H1 (cell line): Measurements from ENCODE around the gene CEP128. TPM values are rescaled to one million over a fixed set of nuclear protein-coding genes. Genes with fewer than 3 reads are reported as not detected.

Experiments
- CTCF ChIA-PET: fragments of 300-600 bp; sonication (Branson Sonifier 250); formaldehyde crosslinking; loops from one replicate; lab custom pipeline; 2021; ENCODE audit not compliant: partially characterized antibody; lab: Charles Lee
- POLR2A ChIA-PET: fragments of 300-600 bp; sonication (Branson Sonifier 250); formaldehyde crosslinking; loops from one replicate; lab custom pipeline; 2021; ENCODE audit warnings: inconsistent platforms; ENCODE audit not compliant: partially characterized antibody; lab: Charles Lee
- DNase-seq, 2 experiments: peaks; one replicate each; pipeline versions ENCODE4 v3.0.0 to v3.0.0-alpha.2; 2010 to 2022; ENCODE audit warnings: low spot score in 2 of 2, low read depth in 1 of 2, mixed read lengths in 1 of 2
- FAIRE-seq: peaks from 2 replicates; lab custom pipeline; 2011; peaks lifted over from hg19 to GRCh38; lab: Jason Lieb, UNC
- H2AFZ ChIP-seq: 2 replicates; pipeline ENCODE4 v1.8.1; 2012; ENCODE audit warnings: low read length, inconsistent platforms
- H2AK5ac ChIP-seq: 2 replicates; pipeline ENCODE4 v1.6.1; 2013; ENCODE audit warnings: low read depth, low read length
- H2BK120ac ChIP-seq: replicated peaks from 2 replicates; pipeline ENCODE3; 2013; ENCODE audit warnings: low read depth, low read length, inconsistent platforms
- H2BK12ac ChIP-seq: 2 replicates; pipeline ENCODE4 v1.6.1; 2013; ENCODE audit warnings: low read depth, low read length
- H2BK15ac ChIP-seq: 2 replicates; pipeline ENCODE4 v1.6.1; 2013; ENCODE audit warnings: low read length
- H2BK20ac ChIP-seq: 2 replicates; pipeline ENCODE4 v1.6.1; 2013; ENCODE audit warnings: low read length
- H2BK5ac ChIP-seq: 2 replicates; pipeline ENCODE4 v1.6.1; 2013; ENCODE audit warnings: low read depth, low read length
- H3K14ac ChIP-seq: 2 replicates; pipeline ENCODE4 v1.6.1; 2013; ENCODE audit warnings: inconsistent platforms; ENCODE audit not compliant: insufficient read length
- H3K18ac ChIP-seq: 2 replicates; pipeline ENCODE4 v1.6.1; 2013; ENCODE audit warnings: low read length; ENCODE audit errors: extremely low read depth
- H3K23ac ChIP-seq: 2 replicates; pipeline ENCODE4 v1.6.1; 2013; ENCODE audit warnings: inconsistent platforms; ENCODE audit not compliant: insufficient read length
- H3K23me2 ChIP-seq: 2 replicates; pipeline ENCODE4 v1.6.1; 2013; ENCODE audit warnings: low read depth, low read length
- H3K27ac ChIP-seq: 2 replicates; pipeline ENCODE4 v1.6.1; 2011; ENCODE audit warnings: low read depth, low read length, inconsistent platforms
- H3K27me3 ChIP-seq, 4 experiments: replicated peaks in 1 of 4; 1 replicate in 1 of 4; 2 replicates in 3 of 4; pipeline versions ENCODE4 v1.6.1 to v1.8.1; 2011 to 2013; ENCODE audit warnings: low read length in 3 of 4, mild to moderate bottlenecking in 3 of 4, inconsistent platforms in 2 of 4, mixed read lengths in 2 of 4, moderate library complexity in 1 of 4; ENCODE audit not compliant: control insufficient read depth in 3 of 4, insufficient read depth in 3 of 4; ENCODE audit errors: extremely low read depth in 1 of 4
- H3K36me3 ChIP-seq, 4 experiments: 2 replicates each; pipeline versions ENCODE4 v1.6.1 to v1.8.1; 2011 to 2013; ENCODE audit warnings: mild to moderate bottlenecking in 4 of 4, low read length in 3 of 4, moderate library complexity in 2 of 4, control low read depth in 1 of 4, inconsistent platforms in 1 of 4; ENCODE audit not compliant: insufficient read depth in 4 of 4, control insufficient read depth in 2 of 4
- H3K4ac ChIP-seq: replicated peaks from 2 replicates; pipeline ENCODE3; 2013; ENCODE audit warnings: low read length, low read depth, mixed read lengths, inconsistent platforms; ENCODE audit not compliant: insufficient read length
- H3K4me1 ChIP-seq, 4 experiments: replicated peaks in 1 of 4; 1 replicate in 1 of 4; 2 replicates in 3 of 4; pipeline versions ENCODE4 v1.6.1 to v1.8.1; 2011 to 2013; ENCODE audit warnings: low read length in 3 of 4, inconsistent platforms in 2 of 4, mixed read lengths in 1 of 4; ENCODE audit not compliant: insufficient read depth in 4 of 4, control insufficient read depth in 3 of 4
- H3K4me2 ChIP-seq, 2 experiments: 2 replicates each; pipeline versions ENCODE4 v1.6.1 to v1.8.1; 2011 to 2013; ENCODE audit warnings: low read depth in 2 of 2, low read length in 2 of 2, control low read depth in 1 of 2, inconsistent platforms in 1 of 2, mild to moderate bottlenecking in 1 of 2; ENCODE audit not compliant: insufficient read depth in 1 of 2
- H3K4me3 ChIP-seq, 4 experiments: fragments of 200-600, 300-600 bp in 1 of 4; sonication (generic), shearing (Covaris generic), sonication (Bioruptor Twin) in 1 of 4; 2 replicates each; pipeline versions ENCODE4 v1.5.1 to v1.8.1; 2011 to 2016; ENCODE audit warnings: low read length in 4 of 4, low read depth in 3 of 4, control low read depth in 2 of 4, inconsistent platforms in 2 of 4, mild to moderate bottlenecking in 2 of 4, mixed read lengths in 1 of 4, moderate library complexity in 1 of 4; ENCODE audit not compliant: insufficient read depth in 2 of 4; ENCODE audit errors: extremely low read depth in 1 of 4
- H3K56ac ChIP-seq: replicated peaks from 2 replicates; pipeline ENCODE3; 2013; ENCODE audit warnings: low read depth, mild to moderate bottlenecking, mixed read lengths, low read length, inconsistent platforms; ENCODE audit not compliant: insufficient read length
- H3K79me1 ChIP-seq: 2 replicates; pipeline ENCODE4 v1.6.1; 2013; ENCODE audit warnings: low read depth, low read length, control low read depth
- H3K79me2 ChIP-seq, 2 experiments: 2 replicates each; pipeline versions ENCODE4 v1.6.1 to v1.8.1; 2012 to 2013; ENCODE audit warnings: low read length in 2 of 2, mild to moderate bottlenecking in 2 of 2, inconsistent platforms in 1 of 2; ENCODE audit not compliant: insufficient read depth in 2 of 2, control insufficient read depth in 1 of 2
- H3K9ac ChIP-seq, 4 experiments: replicated peaks in 1 of 4; 1 replicate in 1 of 4; 2 replicates in 3 of 4; pipeline versions ENCODE4 v1.6.1 to v1.8.1; 2011 to 2013; ENCODE audit warnings: low read depth in 3 of 4, low read length in 3 of 4, control low read depth in 2 of 4, mild to moderate bottlenecking in 2 of 4, moderate library complexity in 2 of 4, inconsistent platforms in 1 of 4; ENCODE audit errors: extremely low read depth in 1 of 4
- H3K9me3 ChIP-seq, 2 experiments: 2 replicates each; pipeline versions ENCODE4 v1.6.1 to v1.8.1; 2012 to 2013; ENCODE audit warnings: mild to moderate bottlenecking in 2 of 2, moderate library complexity in 2 of 2, control low read depth in 1 of 2, inconsistent platforms in 1 of 2, low read depth in 1 of 2, low read length in 1 of 2, mixed read lengths in 1 of 2; ENCODE audit not compliant: insufficient read depth in 2 of 2
- H4K20me1 ChIP-seq, 2 experiments: replicated peaks in 1 of 2; 2 replicates each; pipeline versions ENCODE3 to v1.8.1; 2011 to 2013; ENCODE audit warnings: inconsistent platforms in 2 of 2, low read length in 2 of 2, mild to moderate bottlenecking in 1 of 2; ENCODE audit not compliant: insufficient read depth in 2 of 2, control insufficient read depth in 1 of 2
- H4K5ac ChIP-seq: 2 replicates; pipeline ENCODE4 v1.6.1; 2013; ENCODE audit warnings: low read length, low read depth, mixed read lengths, inconsistent platforms; ENCODE audit not compliant: insufficient read length
- H4K8ac ChIP-seq: 2 replicates; pipeline ENCODE4 v1.8.0; 2013; ENCODE audit warnings: mild to moderate bottlenecking, moderate library complexity, low read length, inconsistent platforms; ENCODE audit not compliant: insufficient read depth; ENCODE audit errors: extremely low read depth
- H4K91ac ChIP-seq: replicated peaks from 2 replicates; pipeline ENCODE3; 2013; ENCODE audit warnings: low read length, mixed read lengths, inconsistent platforms; ENCODE audit not compliant: insufficient read length
- GABPA ChIP-seq: IDR thresholded peaks from 2 replicates; pipeline ENCODE4 v1.6.1; 2011; ENCODE audit warnings: mild to moderate bottlenecking, low read length, moderate library complexity, borderline replicate concordance; ENCODE audit not compliant: insufficient read depth
- KDM1A ChIP-seq: fragments of 200-600, 300-600 bp; sonication (generic); IDR thresholded peaks from 2 replicates; pipeline ENCODE4 v1.7.1; 2016; ENCODE audit warnings: mild to moderate bottlenecking, low read length, borderline replicate concordance
- KDM5A ChIP-seq: fragments of 200-600 bp; IDR thresholded peaks from 2 replicates; pipeline ENCODE4 v1.7.1; 2012; ENCODE audit warnings: mild to moderate bottlenecking, low read length, inconsistent platforms, mixed read lengths
- POLR2AphosphoS5 ChIP-seq: IDR thresholded peaks from 2 replicates; pipeline ENCODE4 v1.6.1; 2011; ENCODE audit warnings: low read depth, low read length
- TBP ChIP-seq: IDR thresholded peaks from 2 replicates; pipeline ENCODE4 v1.6.1; 2011; ENCODE audit warnings: low read depth, low read length, improper control_type of control experiment
- WGBS, 2 experiments: shearing (Covaris generic) in 1 of 2; methylation state at CpG; one replicate each; pipeline versions ENCODE4 v1.1.6 to v1.1.7; 2013 to 2015; ENCODE audit warnings: low lambda C conversion rate in 2 of 2, mixed read lengths in 2 of 2, inconsistent platforms in 1 of 2, low coverage in 1 of 2, missing lambda C conversion rate in 1 of 2; ENCODE audit not compliant: insufficient replicate concordance in 2 of 2, insufficient coverage in 1 of 2, insufficient read length in 1 of 2; ENCODE audit errors: extremely low coverage in 1 of 2, missing lambda C conversion rate in 1 of 2; 5-methylcytosine and 5-hydroxymethylcytosine counted together
- polyA plus RNA-seq, 7 experiments: library from polyadenylated mRNA; depleted of rRNA in 3 of 7; stranded (reverse) in 5 of 7; unstranded in 2 of 7; fragments of >200 nt in 5 of 7; fragments of 200-250 nt in 2 of 7; gene quantifications; 1 replicate in 5 of 7; 2 replicates in 1 of 7; 4 replicates in 1 of 7; pipeline versions ENCODE4 v1.2.1 to v1.2.3, GENCODE V29; 2011 to 2013; ENCODE audit warnings: missing spikeins in 2 of 7, mixed read lengths in 2 of 7
- total RNA-seq: library from RNA; stranded (reverse); fragmentation: NEBNext Ultra II Directional; extraction: Animal tissue kit (Norgen Biotek cat#: 25700); gene quantifications from 2 replicates; pipeline ENCODE4 v1.2.1, GENCODE V29; 2021

The CEP128 gene
- total and polyA plus RNA-seq, 2 of the 8 experiments (the other 6 are each of a cell fraction or from before 2014, with no cell fraction given): 1.9 to 17.0 TPM

DNA sequence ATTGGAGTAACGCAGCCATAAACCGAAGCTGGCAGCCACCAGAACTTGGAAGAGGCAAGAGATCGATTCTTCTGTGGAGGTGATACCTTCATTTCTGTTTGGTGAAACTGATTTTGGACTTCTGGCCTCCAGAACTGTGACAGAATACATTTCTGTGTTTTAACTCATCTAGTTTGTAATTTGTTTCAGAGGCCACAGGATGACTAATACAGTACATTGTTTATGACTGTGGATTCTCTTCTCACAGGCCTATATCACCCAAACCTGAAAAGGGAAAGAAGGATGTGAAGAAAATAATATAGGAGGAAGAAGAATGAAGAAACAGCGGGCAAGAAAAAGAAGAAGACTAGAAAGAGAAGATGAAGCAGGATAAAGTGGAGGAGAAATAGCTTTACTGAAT, 466.5 kb downstream of the CEP128 start:
- H4K20me1 ChIP-seq: no peaks in the 10 kb centered on the region
- CTCF ChIA-PET: interaction anchor here (0.6 kb wide), 1 partner anchor 396 kb away, joined by 3 read pairs; no protein-coding TSS in a partner anchor

More for the DNA sequence above, 466.5 kb downstream of the CEP128 start:
- Histone ChIP-seq H2BK5ac (no peak overlapping the region), H3K36me3 (peaks cover 0 to 3% (median 0%) of the 10 kb centered on the region in 4 experiments; a peak in 1 of 8 replicates), H4K8ac (no peak overlapping the region), H3K9ac (no peak overlapping the region), H2BK20ac (no peak overlapping the region), H2AFZ (no peak overlapping the region), H3K56ac (no peak overlapping the region), H3K79me1 (no peaks in the 10 kb centered on the region), H3K14ac (no peak overlapping the region), H3K23ac (no peak overlapping the region), H3K79me2 (no peaks in the 10 kb centered on the region), H3K4me1 (no peaks in the 10 kb centered on the region), H3K27ac (no peak overlapping the region), H3K23me2 (no peaks in the 10 kb centered on the region), H4K5ac (no peak overlapping the region), H3K27me3 (no peaks in the 10 kb centered on the region), H3K9me3 (peaks cover 6 to 11% of the 10 kb centered on the region in 2 experiments; a peak in 3 of 4 replicates), H3K4ac (no peak overlapping the region), H2AK5ac (no peak overlapping the region), H3K18ac (no peak overlapping the region), H3K4me2 (no peak overlapping the region), H2BK15ac (no peak overlapping the region), H4K91ac (no peak overlapping the region), H2BK120ac (no peak overlapping the region), H3K4me3 (no peak overlapping the region), H2BK12ac (no peak overlapping the region)
- FAIRE-seq (no peak), DNase-seq (no peak)
- TF ChIP-seq KDM5A (no peak), TBP (no peak), POLR2AphosphoS5 (no peak), GABPA (no peak), KDM1A (no peak)
- WGBS, 2 experiments: 87% methylated on average over 4 of the region's 4 CpGs; no CpG with 5 or more reads in 1 of the 2 experiments
- POLR2A ChIA-PET: no interaction called here
